ENCODE measurements around the gene TMPRSS2. TPM values are rescaled to one million over a fixed set of nuclear protein-coding genes. Genes with fewer than 3 reads are reported as not detected.

TMPRSS2 gene
- total and polyA plus RNA-seq, 2 donors (not counting 3 experiments of a cell fraction or from before 2014, with no cell fraction given): not detected

DNA sequence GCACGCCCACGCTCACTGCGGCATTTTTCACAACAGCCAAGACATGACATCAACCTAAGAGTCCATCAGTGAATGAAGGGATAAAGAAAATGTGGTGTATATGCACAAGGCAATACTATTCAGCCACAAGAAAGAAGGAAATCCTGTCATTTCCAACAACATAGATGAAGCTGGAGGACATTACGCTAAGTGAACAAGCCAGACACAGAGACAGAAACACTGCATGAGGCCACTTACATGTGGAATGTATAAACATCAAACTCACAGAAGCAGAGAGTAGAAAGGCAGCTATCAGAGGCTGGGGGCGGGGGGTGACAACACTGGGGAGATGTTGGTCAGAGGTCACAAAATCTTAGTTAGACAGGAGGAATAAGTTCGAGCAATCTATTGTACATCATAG lies 20.9 kb downstream of the TMPRSS2 start:
- DNase-seq (ENCODE audit: low read depth, low spot score) (no peak), FAIRE-seq (no peak)
- H3K4me1 ChIP-seq (ENCODE audit: control insufficient read depth, extremely low read depth, insufficient read depth, low read length): no peaks in the 10 kb centered on the region
- BruUV-seq (replicated peaks): no TSS peak
- no peaks in the 10 kb centered on the region for H3K9me3 ChIP-seq (replicated peaks; ENCODE audit: control insufficient read depth, insufficient read depth, low read length)
- H3K27ac ChIP-seq (ENCODE audit: insufficient read depth, low read depth, low read length): no peak overlapping the region
- ChIA-PET CTCF (interaction anchor here (1.2 to 1.6 kb wide), 2 partner anchors 54 to 204 kb away, joined by 3 to 4 read pairs; no protein-coding TSS in a partner anchor), POLR2A (no interaction called here)
- no peaks in the 10 kb centered on the region for H4K20me1 ChIP-seq (replicated peaks; ENCODE audit: control insufficient read depth, extremely low read depth, insufficient read depth, low read length)
- no peaks in the 10 kb centered on the region for H3K27me3 ChIP-seq (ENCODE audit: control insufficient read depth in 2 of 2, insufficient read depth in 2 of 2, low read length in 2 of 2)
- H3K9ac ChIP-seq (replicated peaks; ENCODE audit: extremely low read depth, insufficient read depth, low read length): no peak overlapping the region
- H3K4me2 ChIP-seq (ENCODE audit: insufficient read depth, low read length): no peak overlapping the region
- intact Hi-C loops (cut with micrococcal nuclease): no loop called here
- H2AFZ ChIP-seq (ENCODE audit: low read depth, low read length): no peak overlapping the region
- no peak for TF ChIP-seq GATA2 (IDR thresholded peaks at IDR 0.05; ENCODE audit: insufficient read depth, insufficient read length, low read depth, low read length)
- TF ChIP-seq, protein P1, sequence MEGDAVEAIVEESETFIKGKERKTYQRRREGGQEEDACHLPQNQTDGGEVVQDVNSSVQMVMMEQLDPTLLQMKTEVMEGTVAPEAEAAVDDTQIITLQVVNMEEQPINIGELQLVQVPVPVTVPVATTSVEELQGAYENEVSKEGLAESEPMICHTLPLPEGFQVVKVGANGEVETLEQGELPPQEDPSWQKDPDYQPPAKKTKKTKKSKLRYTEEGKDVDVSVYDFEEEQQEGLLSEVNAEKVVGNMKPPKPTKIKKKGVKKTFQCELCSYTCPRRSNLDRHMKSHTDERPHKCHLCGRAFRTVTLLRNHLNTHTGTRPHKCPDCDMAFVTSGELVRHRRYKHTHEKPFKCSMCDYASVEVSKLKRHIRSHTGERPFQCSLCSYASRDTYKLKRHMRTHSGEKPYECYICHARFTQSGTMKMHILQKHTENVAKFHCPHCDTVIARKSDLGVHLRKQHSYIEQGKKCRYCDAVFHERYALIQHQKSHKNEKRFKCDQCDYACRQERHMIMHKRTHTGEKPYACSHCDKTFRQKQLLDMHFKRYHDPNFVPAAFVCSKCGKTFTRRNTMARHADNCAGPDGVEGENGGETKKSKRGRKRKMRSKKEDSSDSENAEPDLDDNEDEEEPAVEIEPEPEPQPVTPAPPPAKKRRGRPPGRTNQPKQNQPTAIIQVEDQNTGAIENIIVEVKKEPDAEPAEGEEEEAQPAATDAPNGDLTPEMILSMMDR (IDR thresholded peaks at IDR 0.05; ENCODE audit: extremely low read depth in 1 of 2, insufficient read depth in 1 of 2, low read depth in 1 of 2, low read length in 2 of 2): no peak
- dilution Hi-C loops (cut with MboI; ENCODE audit: extremely low pct_ligation_motif_present, low sequenced_read_pairs): no loop called here
- no peaks in the 10 kb centered on the region for H3K9me1 ChIP-seq (replicated peaks; ENCODE audit: control insufficient read depth, extremely low read depth, insufficient read depth, low read length)
- H3K4me3 ChIP-seq (replicated peaks in 1 of 3; ENCODE audit: insufficient read depth in 1 of 3, low read depth in 1 of 3, low read length in 3 of 3): no peak overlapping the region
- no peaks in the 10 kb centered on the region for H3K36me3 ChIP-seq (ENCODE audit: control insufficient read depth in 2 of 2, extremely low read depth in 1 of 2, insufficient read depth in 2 of 2, low read length in 2 of 2)
- H3K79me2 ChIP-seq (ENCODE audit: control insufficient read depth, insufficient read depth, low read length): no peaks in the 10 kb centered on the region

DNA sequence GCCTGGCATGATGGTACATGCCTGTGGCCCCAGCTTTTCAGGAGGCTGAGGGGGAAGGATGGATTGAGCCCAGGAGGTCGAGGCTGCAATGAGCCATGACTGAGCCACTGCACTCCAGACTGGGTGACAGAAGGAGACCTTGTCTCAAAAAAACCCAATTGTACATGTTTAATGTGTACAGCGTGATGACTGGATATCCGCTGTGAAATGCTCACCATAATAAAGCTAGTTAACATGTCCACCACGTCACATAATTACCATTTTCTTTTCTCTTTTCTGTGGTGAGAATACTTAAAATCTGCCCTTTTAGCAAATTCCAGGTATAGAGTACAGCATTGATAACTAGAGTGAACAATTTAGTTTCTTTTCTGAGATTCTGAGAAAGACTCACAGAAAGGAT lies 24.0 kb downstream of the TMPRSS2 start:
- Histone ChIP-seq H4K20me1 (replicated peaks; ENCODE audit: control insufficient read depth, extremely low read depth, insufficient read depth, low read length) (no peaks in the 10 kb centered on the region), H3K27ac (ENCODE audit: insufficient read depth, low read depth, low read length) (no peak overlapping the region), H3K27me3 (ENCODE audit: control insufficient read depth in 2 of 2, insufficient read depth in 2 of 2, low read length in 2 of 2) (no peaks in the 10 kb centered on the region), H3K4me2 (ENCODE audit: insufficient read depth, low read length) (no peak overlapping the region), H3K4me3 (replicated peaks in 1 of 3; ENCODE audit: insufficient read depth in 1 of 3, low read depth in 1 of 3, low read length in 3 of 3) (no peak overlapping the region), H3K9me3 (replicated peaks; ENCODE audit: control insufficient read depth, insufficient read depth, low read length) (no peaks in the 10 kb centered on the region), H3K9ac (replicated peaks; ENCODE audit: extremely low read depth, insufficient read depth, low read length) (no peak overlapping the region), H3K36me3 (ENCODE audit: control insufficient read depth in 2 of 2, extremely low read depth in 1 of 2, insufficient read depth in 2 of 2, low read length in 2 of 2) (no peaks in the 10 kb centered on the region), H3K4me1 (ENCODE audit: control insufficient read depth, extremely low read depth, insufficient read depth, low read length) (no peaks in the 10 kb centered on the region), H3K9me1 (replicated peaks; ENCODE audit: control insufficient read depth, extremely low read depth, insufficient read depth, low read length) (no peaks in the 10 kb centered on the region), H3K79me2 (ENCODE audit: control insufficient read depth, insufficient read depth, low read length) (no peaks in the 10 kb centered on the region), H2AFZ (ENCODE audit: low read depth, low read length) (no peak overlapping the region)
- CTCF ChIA-PET: no interaction called here
- no TSS peak for BruUV-seq (replicated peaks)
- intact Hi-C loops (cut with micrococcal nuclease): no loop called here
- POLR2A ChIA-PET: no interaction called here
- FAIRE-seq: no peak
- dilution Hi-C loops (cut with MboI; ENCODE audit: extremely low pct_ligation_motif_present, low sequenced_read_pairs): no loop called here
- no peak for DNase-seq (ENCODE audit: low read depth, low spot score)
- TF ChIP-seq FOS (IDR thresholded peaks at IDR 0.05; ENCODE audit: borderline replicate concordance, insufficient read depth, low read length): no peak
- no peak for TF ChIP-seq MYC (IDR thresholded peaks at IDR 0.05; ENCODE audit: low read depth, low read length)
- TF ChIP-seq EZH2 (IDR thresholded peaks at IDR 0.05; ENCODE audit: borderline replicate concordance, low read depth, low read length, severe bottlenecking): no peak
- TF ChIP-seq POLR2AphosphoS5 (IDR thresholded peaks at IDR 0.05; ENCODE audit: insufficient read depth, low read depth, low read length): no peak
- TF ChIP-seq, protein P2, sequence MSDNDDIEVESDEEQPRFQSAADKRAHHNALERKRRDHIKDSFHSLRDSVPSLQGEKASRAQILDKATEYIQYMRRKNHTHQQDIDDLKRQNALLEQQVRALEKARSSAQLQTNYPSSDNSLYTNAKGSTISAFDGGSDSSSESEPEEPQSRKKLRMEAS (IDR thresholded peaks at IDR 0.05; ENCODE audit: insufficient read depth, insufficient read length): no peak
- TF ChIP-seq GATA2 (IDR thresholded peaks at IDR 0.05; ENCODE audit: insufficient read depth, insufficient read length, low read depth, low read length): no peak
- TF ChIP-seq, protein P1 (IDR thresholded peaks at IDR 0.05; ENCODE audit: extremely low read depth in 1 of 2, insufficient read depth in 1 of 2, low read depth in 1 of 2, low read length in 2 of 2): no peak
- TF ChIP-seq POLR2A (IDR thresholded peaks at IDR 0.05; ENCODE audit: low read depth, low read length): no peak
- TF ChIP-seq JUN (IDR thresholded peaks at IDR 0.05; ENCODE audit: borderline replicate concordance, insufficient read depth, insufficient read length, low read depth): no peak

Measured in endothelial cell of umbilical vein (primary cell).